Activated CD4-positive, alpha-beta T cell treated with anti-CD3 and anti-CD28 coated beads, Interleukin-2, amount 50 U/mL, for 4 hours (primary cell): ENCODE measurements around the gene RGS11.

Experiments used
- DNase-seq, 2 experiments: peaks; one replicate each; pipeline ENCODE4 v3.0.0-alpha.2; 2020

RGS11 gene

DNA sequence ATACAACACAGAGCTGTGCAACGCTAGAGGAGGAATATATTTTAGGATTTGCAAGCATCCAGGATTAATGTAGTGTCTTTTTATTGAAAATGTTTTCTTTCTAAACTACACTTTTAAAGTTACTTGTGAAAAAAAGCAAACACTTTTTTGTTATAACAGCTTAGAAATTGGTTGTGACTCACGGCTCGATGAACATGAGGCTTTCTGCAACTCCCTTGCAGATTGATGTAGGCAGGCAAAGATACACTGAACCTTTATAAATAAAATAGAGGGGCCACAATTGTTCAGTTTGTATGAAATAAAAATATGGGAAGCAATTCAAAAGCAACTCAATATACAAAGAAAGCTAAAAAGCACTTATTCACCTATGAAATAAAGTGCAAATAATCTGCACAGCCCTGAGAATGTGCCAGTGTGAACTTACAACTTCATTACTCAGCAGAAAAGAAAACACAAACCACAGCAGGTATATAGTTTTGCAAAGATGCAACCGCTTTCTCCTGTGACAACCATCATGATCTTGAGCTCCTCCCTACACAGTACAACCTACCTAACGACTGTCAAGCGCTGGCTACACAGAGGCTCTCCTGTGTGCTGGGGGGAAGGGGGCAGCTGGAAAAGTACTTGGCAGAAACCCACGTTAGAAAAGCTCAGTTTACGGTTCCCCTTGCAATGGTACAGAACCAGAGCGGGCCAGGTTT lies 47.4 kb downstream of the RGS11 start:
- DNase-seq = no peak

DNA sequence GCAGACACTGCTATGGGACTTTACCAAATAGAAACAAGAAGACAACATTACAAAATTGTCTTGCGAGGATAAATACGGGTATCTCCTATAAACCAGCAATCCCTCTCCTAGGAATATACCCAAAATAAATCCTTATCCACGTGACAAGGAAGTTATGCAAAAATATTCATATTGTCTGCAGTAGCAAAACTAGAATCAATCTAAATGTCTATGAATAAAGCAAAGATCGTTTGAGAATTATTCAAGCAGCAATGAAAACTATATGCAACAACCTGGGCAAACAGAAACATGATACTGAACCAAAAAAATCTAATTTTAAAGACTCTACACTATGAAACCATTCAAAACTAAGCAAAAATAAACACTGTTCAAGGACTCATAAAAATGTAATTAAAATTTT lies 55.7 kb downstream of the RGS11 start:
- DNase-seq = no peak
